GM18909 (cell line): Measurements from ENCODE around the gene TMEM238L.
A peak's percentile ranks its signal among the peaks of the same experiment; 100 is the strongest.
"Not testable (repeated sequence)": the region's sequence is repeated elsewhere in the genome, so short reads cannot be mapped to it uniquely, and the experiment has no call there.

Experiments used
- ATAC-seq: cut with Tn5 transposase; IDR thresholded peaks from one replicate; pipeline ENCODE4 v1.9.1; 2021; ENCODE audit warnings: mild to moderate bottlenecking; ENCODE audit not compliant: unreplicated experiment, poor library complexity

The TMEM238L gene, protein sequence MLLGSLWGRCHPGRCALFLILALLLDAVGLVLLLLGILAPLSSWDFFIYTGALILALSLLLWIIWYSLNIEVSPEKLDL

GRCh38 chr17:10803830-10804475 lies at the start of gene TMEM238L:
TMEM238L (minus strand) TSS chr17:10804099; CDS start chr17:10803963, 136 bp downstream.
- no peak for ATAC-seq

DNA sequence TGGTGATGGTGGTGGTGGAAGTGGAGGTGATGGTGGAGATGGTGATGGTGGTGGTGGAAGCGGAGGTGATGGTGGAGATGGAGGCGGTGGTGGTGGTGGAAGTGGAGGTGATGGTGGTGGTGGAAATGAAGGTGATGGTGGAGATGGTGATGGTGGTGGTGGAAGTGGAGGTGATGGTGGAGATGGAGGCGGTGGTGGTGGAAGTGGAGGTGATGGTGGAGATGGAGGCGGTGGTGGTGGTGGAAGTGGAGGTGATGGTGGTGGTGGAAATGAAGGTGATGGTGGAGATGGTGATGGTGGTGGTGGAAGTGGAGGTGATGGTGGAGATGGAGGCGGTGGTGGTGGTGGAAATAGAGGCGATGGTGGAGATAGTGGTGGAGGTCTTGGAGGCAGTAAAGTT lies 42.7 kb upstream of the TMEM238L start:
- ATAC-seq, result not testable (repeated sequence)

DNA sequence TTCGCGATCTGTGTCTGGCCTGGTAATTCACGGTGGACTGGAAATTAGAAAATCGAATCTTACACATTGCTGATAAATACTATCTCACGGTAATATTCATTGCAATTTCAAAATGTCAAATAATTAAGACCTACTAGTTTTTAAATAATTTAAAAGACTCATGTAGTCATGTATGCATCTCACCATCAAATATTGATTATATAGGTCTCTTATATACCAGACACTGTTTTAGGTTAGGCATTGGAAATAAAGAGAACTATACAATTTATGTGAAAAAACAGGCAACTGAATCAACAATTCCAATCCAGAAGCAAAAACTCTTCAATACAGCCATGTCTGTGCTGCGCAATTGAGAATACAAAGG lies 41.5 kb upstream of the TMEM238L start:
- no peak for ATAC-seq

- ATAC-seq, result peak; percentile 85
Observed at GRCh38 chr17:10844621-10845387, 40.9 kb upstream of the TMEM238L start.

DNA sequence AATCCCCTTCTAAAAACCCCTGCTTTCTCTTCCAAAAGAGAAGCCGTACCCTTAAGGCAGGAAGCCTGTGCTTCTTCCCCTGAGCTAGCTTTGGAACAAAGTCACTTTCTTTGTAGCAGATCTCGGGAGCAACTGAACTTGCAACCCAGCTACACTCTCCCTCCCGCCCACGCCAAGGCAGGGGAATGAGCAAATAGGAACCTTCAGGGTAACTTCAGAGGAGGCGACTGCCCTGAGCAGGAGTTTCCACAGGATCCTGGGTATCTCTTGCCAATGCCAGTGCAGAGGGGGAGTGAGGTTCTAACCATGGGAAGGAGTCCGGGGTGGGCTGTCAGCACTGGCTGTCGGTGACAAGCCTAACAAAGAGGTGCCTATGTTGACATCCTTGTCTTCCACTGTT lies 39.9 kb upstream of the TMEM238L start:
- no peak for ATAC-seq

GRCh38 chr17:10842658-10843057 lies 38.8 kb upstream of the TMEM238L start:
- ATAC-seq, result no peak

- no peak for ATAC-seq
Observed at GRCh38 chr17:10838682-10839081, 34.8 kb upstream of the TMEM238L start.

- ATAC-seq, result no peak
Observed at GRCh38 chr17:10837921-10838320, 34.0 kb upstream of the TMEM238L start, which contains the start of gene PIRT. PIRT (minus strand) TSS chr17:10838087; CDS start chr17:10825645, 12,442 bp downstream.

DNA sequence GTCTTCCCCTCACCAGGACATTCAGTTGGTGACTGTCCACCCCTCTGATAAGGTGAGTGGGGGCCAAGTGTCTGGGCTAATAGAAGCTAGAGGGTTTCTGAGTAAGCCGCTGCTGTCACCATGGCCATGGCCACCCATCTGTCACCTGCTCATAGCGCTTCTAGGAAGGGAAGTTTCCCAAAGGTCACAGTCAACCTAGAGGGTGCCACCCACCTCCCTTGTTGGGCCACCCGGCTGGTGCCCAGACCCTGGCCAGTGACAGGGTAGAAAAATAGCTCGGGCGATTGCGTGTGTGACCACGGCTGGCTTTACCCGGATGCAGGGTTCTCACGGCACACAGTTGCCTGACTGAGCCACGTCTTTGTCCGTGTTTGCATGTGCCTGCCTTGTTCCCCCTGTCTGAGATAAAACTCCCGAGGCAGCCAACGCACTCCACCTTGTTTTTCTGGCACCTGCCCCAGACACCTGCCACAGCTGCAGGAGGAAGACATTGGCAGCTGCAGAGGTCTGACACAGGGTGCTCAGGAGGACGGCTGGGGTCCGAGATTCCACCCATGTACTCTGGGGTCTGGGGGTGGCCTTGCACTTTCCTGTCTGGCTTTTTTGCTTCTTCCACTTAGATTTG lies 33.2 kb upstream of the TMEM238L start:
- ATAC-seq, result no peak

DNA sequence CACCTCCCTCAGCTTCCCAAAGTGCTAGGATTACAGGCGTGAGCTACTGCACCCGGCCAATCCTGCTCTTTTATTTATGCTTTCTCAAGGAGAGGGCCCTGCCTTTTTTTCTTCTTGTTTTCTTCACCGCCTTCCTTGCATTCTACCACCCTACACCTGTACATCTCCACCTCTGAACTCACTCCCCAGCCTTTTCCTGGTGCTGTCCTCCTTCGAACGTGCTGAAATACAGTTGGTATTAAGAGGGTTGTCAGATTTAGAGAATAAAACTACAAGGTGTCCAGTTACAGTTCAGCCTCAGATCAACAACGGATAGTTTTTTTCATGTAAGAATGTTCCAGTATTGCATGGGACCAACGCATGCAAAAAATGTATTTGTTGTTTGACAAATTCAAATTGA lies 32.2 kb upstream of the TMEM238L start:
- no peak for ATAC-seq

DNA sequence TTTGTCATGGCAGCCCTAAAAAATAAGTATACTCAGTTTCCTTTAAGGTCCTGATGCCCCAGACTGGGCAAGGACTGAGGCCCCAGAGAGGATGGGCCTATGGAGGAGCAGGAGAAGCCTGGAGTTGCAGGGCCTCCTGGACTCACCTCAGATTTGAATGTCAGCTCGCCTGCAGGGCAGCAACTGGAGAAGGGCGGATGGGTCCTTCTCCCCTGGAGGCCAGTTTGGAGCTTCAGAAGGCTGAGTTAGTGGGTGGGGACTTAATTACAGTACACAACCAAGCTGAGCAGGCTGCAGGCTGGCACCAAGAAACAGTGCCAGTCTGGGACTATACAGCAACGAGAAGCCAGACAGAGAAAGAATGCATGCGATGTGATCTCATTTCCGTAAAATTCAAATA lies 27.8 kb upstream of the TMEM238L start:
- no peak for ATAC-seq

GRCh38 chr17:10827898-10828552 lies 24.1 kb upstream of the TMEM238L start:
- no peak for ATAC-seq

DNA sequence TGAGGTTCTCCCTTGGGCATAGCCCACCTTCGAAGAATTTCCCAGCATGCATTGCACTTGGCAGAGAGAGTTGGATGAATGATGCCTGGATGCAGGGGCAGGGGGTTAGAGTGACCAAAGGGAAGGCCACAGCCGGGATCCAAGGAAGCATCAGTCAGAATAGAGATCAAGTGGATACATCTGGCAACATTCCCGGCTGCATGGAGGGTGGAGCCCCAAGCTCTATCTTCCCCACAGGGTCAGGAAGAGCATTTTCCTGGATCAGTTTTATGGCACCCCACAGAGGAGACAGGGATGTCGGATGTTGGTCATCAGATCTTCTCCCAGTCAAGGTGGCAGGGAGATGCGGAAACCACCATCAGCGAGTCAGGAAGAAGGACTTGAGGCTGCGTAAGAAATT lies 21.0 kb upstream of the TMEM238L start:
- no peak for ATAC-seq

GRCh38 chr17:10821770-10822169 lies 17.9 kb upstream of the TMEM238L start:
- ATAC-seq, result no peak

GRCh38 chr17:10821054-10821453 lies 17.2 kb upstream of the TMEM238L start:
- no peak for ATAC-seq

DNA sequence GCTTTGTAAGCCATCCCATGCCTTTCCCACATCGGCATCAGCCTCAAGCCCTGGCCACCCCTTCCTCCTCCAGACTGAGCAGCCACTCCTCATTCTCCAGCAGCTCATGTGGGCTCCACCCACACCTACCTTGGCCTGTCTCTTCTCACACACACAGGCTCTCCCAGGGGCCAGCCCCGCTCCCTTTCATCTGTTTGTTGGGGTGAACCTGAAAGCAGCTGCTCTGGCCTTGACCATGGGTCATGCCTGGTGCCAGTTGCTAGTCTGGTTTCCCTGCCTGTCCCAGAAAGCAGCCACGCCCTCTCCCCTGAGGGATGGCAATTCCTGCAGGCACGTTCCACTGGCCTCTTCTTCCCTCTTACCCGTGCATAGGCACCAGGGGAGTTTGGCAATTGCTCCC lies 11.4 kb upstream of the TMEM238L start:
- no peak for ATAC-seq

DNA sequence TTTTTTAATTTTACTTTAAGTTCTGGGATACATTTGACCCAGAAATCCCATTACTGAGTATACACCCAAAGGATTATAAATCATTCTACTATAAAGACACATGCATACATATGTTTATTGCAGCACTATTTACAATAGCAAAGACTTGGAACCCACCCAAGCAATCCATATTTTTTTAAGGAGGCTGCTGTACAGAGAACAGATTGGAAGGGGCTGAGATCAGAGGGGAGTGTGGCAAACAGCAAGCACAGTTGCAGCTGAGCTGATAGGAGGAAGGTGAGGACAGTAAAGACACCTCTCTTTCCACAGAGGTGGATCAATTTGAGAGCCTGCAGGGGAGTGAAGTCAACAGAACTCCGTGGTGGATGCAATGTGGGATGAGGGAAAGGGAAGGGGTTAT lies 10.2 kb upstream of the TMEM238L start:
- ATAC-seq, result no peak

- ATAC-seq, result no peak
Observed at GRCh38 chr17:10812674-10813073, 8.8 kb upstream of the TMEM238L start.

- no peak for ATAC-seq
Observed at GRCh38 chr17:10809605-10810004, 5.7 kb upstream of the TMEM238L start.

DNA sequence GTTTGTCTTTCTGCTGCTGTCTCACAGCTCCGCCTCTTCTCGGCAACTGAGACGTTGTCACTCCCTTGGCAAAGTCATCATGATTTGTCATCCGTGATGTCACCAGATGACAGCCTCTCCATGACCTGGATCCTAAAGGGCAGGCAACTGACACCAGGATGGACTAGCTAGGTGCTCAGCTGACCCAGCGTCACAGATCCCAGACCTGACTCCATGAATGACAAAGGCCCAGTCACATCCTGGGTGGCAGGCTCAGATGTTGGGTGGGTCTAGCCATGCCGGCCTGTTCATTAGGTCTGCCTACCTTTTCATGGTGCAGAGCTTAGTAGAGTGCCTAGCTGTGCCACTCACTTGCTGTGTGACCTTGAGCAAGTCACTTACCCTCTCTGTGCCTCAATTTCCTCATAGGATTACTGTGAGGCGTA lies 3.8 kb upstream of the TMEM238L start:
- no peak for ATAC-seq
